Measurements from ENCODE around the gene REC8.

DNA sequence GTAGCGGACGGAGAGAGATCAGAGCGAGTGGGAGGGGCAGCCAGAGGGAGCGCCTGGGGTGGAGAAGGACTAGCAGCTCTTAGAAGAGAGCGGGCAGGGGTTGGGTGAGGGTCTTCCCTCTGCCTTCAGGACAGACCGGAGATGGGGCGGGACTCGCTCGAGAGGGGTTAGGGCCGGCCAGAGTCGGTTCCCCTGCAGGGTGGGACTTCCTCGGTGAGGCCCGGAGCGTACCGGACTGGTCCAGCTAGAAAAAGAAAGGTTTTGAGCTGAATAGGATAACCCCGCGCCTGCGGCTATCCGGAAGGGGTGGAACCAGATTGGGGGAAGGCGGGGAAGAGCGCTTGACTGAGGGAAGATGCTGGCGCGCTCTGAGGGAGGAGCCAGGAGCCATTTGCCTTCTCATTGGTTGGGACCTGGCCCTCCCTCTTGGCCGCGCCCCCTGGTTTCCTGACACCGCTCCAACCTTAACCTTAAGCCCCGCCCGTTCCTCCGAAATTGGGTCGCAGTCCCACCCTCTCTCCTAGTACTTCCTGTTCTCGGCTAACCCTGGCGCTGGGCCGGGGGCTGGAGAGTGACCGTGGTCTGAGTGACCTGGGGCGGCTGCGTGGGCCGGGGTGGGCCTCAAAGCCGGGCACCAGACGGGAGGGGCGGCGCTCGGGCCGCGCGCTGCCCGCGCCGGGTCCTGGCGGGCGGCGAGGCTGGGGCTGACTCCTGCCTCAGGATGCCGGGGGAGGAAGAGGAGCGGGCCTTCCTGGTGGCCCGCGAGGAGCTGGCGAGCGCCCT, 24.7 kb upstream of the REC8 start, which contains the start of gene RNF31:
- TF ChIP-seq CTCF (IDR thresholded peaks at IDR 0.05; ENCODE audit: poor library complexity) (no peak), EZH2 (IDR thresholded peaks at IDR 0.05; ENCODE audit: borderline replicate concordance) (no peak)

All from hepatocyte (in vitro differentiated cells).